GM10266 (cell line): ENCODE measurements around the gene ROPN1L.

ENCODE experiments used
- DNase-seq: peaks from one replicate; pipeline ENCODE4 v3.0.0; 2012; ENCODE audit errors: extremely low spot score
- TF ChIP-seq, protein P1 (sequence below): IDR thresholded peaks from 2 replicates; pipeline ENCODE4 v1.5.1; 2012; ENCODE audit warnings: mild to moderate bottlenecking, low read depth; ENCODE audit not compliant: control insufficient read depth, insufficient read depth; ENCODE audit errors: missing control alignments

ROPN1L gene

DNA sequence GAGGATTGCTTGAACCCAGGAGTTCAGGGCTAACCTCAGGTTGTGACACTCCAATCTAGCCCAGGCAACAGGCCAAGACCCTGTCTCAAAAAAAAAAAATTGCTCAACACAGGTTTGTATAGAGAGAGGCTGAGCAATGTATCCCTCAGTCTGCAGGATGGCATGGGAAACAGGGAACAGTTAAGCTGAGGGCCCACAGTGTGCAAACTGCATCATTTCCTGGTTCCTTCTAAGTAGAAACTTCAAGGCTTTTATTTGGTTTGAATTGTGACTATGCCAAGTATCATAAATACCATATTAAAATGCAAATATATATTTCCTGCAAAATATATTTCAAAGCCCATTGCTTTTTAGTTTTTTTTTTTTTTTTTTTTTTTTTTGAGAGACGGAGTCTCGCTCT, 13.7 kb upstream of the ROPN1L start:
- no peak for DNase-seq
- TF ChIP-seq, protein P1, sequence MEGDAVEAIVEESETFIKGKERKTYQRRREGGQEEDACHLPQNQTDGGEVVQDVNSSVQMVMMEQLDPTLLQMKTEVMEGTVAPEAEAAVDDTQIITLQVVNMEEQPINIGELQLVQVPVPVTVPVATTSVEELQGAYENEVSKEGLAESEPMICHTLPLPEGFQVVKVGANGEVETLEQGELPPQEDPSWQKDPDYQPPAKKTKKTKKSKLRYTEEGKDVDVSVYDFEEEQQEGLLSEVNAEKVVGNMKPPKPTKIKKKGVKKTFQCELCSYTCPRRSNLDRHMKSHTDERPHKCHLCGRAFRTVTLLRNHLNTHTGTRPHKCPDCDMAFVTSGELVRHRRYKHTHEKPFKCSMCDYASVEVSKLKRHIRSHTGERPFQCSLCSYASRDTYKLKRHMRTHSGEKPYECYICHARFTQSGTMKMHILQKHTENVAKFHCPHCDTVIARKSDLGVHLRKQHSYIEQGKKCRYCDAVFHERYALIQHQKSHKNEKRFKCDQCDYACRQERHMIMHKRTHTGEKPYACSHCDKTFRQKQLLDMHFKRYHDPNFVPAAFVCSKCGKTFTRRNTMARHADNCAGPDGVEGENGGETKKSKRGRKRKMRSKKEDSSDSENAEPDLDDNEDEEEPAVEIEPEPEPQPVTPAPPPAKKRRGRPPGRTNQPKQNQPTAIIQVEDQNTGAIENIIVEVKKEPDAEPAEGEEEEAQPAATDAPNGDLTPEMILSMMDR = no peak

DNA sequence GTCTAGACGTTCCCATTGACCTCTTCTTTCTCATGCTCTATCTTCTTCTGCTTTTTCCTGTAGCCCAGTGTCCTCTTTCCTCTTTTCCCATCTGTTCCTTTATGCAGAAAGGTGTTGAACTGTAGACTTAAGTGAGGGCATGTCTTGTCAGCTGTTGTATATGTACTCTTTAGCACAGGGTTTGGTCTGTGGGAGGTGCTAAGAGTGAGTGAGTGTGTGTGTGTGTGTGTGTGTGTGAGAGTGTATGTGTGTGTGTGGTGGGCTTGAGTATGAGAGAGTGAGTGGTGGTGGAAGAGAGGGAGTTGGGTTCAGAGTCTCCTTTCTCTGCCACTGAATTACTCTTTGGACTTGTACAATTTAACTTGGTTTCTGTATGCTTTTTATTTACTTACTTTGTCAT, 10.3 kb upstream of the ROPN1L start:
- no peak for DNase-seq
- TF ChIP-seq, protein P1 = no peak

DNA sequence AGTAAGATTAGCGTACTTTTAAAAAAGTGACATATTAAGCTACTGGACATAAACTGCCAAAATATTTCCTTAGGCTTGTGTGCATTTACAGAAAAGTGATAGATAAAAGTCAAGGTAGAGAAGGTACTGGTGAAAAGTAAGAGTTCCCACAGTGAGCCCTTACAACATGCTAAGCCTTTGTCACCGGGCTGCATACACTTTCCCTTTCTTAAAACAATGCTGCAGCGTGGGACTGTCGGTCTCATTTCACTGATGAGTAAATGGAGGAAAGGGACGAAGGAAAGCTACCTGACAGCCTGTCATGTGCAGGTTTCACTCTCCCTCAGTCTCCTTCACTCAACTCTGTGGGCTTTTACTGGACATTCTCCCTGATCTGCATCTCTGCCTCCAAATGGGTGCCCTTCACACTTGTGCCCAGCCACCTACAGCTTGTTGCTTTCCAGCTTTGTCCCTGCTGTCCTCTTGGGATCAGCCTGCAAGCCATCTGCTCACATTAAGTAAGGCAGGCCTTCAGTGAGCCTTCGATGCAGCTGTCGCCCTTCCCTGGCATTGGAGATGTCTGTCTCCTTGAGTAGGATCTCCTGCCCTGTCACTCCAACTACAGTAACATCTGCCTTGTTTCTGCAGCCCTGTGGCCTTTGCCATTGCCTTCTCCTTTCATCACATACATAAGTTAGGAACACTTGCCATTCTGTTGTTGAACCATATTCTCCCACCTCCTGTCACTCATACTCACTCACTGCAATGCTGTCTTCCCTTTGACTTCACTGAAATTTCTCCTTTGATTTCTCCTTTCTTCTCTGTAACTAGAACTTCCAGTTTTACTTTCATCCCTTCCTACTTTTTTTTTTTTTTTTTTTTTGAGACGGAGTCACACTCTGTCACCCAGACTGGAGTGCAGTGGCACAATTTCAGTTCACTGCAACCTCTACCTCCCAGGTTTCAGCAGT, 9.3 kb upstream of the ROPN1L start:
- TF ChIP-seq, protein P1 = no peak
- DNase-seq = no peak

DNA sequence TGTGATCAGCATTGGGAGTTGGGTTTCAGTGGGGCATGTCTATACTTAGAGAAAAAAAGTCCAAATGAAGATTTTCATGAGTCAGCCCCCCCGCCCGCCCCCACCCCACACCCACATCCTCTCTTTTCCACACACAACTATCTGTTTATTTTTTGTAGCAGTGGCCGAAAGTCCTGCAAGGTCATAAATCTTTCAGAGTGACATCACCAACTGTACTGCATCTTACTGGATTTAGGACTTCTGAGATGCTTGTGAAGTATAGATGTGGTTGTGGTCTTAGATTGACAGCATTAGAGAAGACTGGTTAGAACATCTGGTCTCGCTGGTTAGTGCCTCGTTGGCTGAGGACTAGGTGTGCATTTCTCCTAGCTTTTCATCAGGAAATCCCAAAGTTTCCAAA, 7.3 kb upstream of the ROPN1L start:
- no peak for DNase-seq
- TF ChIP-seq, protein P1 = no peak

DNA sequence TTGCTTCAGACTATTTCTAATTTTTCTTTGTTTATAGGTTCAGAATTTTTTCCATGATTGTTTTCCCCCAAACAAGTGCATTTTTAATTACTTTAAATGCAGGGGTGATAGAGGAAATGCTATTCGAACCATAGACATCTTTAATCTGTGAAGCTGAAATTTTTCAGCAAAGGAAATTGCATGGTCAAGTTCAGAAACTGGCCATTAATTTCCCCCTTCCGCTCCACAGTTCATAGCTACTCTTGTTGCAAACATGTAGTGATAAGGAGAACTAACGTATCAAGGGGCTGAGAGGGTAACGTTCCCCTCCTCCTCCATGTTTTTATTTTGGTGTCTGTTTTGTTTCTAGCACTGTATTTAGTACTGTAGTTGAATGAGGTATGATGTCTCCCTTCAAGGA, 3.4 kb upstream of the ROPN1L start:
- no peak for DNase-seq
- TF ChIP-seq, protein P1 = no peak

DNA sequence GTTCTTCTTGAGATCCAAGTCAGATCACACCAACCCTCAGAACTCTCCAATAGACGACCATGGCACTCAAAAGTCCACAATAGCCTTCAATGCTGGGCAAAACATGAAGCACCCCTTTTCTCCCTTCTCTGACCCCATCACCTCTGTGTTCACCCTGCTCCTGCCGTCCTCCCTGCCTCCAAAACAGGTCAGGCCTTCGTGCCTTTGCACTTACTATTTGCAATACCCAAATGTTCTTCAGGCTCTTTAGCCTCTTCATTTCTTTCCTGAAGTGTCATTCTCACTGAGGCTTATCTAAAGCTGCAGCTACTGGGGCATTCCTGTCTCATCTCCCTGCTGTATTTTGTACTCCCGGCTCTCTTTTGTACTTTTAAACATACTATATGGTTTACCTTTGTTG, 2.0 kb upstream of the ROPN1L start:
- no peak for DNase-seq

More for the DNA sequence above, 2.0 kb upstream of the ROPN1L start:
- TF ChIP-seq, protein P1 = no peak
